ENCODE results near the gene FOXA2. TPM values are rescaled to one million over a fixed set of nuclear protein-coding genes. Genes with fewer than 3 reads are reported as not detected.

FOXA2 gene
- total and polyA plus RNA-seq, 2 of the 13 experiments (the other 11 are each of a cell fraction or from before 2014, with no cell fraction given) = 8.8 to 12.2 TPM

GRCh38 chr20:22533823-22534751 lies 50.3 kb downstream of the FOXA2 start (continued):
- TF ChIP-seq DBP (CRISPR knock-in tag; IDR thresholded peaks at IDR 0.05; ENCODE audit: not compliant biosample characterization) (peak; percentile 96), ZNF674 (CRISPR knock-in tag; IDR thresholded peaks at IDR 0.05; ENCODE audit: low read depth) (no peak), ZSCAN12 (CRISPR knock-in tag; IDR thresholded peaks at IDR 0.05) (peak; percentile 98), ZNF609 (CRISPR knock-in tag; IDR thresholded peaks at IDR 0.05; ENCODE audit: borderline replicate concordance) (peak; percentile 98), ZBTB14 (CRISPR knock-in tag; IDR thresholded peaks at IDR 0.05) (peak; percentile 64; the same call in 1 of the 2 replicates), NR2F2 (IDR thresholded peaks at IDR 0.05; ENCODE audit: borderline replicate concordance, low read depth) (peak; percentile 78; the same call in 1 of the 2 replicates), ZNF773 (CRISPR knock-in tag; IDR thresholded peaks at IDR 0.05; ENCODE audit: borderline replicate concordance) (peak; percentile 84; the same call in 1 of the 2 replicates), HIVEP1 (CRISPR knock-in tag; IDR thresholded peaks at IDR 0.05) (peak; percentile 95; the same call in 1 of the 2 replicates), KLF15 (CRISPR knock-in tag; IDR thresholded peaks at IDR 0.05; ENCODE audit: borderline replicate concordance) (peak; percentile 97), TBX2 (CRISPR knock-in tag; IDR thresholded peaks at IDR 0.05; ENCODE audit: borderline replicate concordance) (peak; percentile 99), IRF9 (CRISPR knock-in tag; IDR thresholded peaks at IDR 0.05; ENCODE audit: borderline replicate concordance) (peak; percentile 97), ETV6 (CRISPR knock-in tag; conservative IDR thresholded peaks at IDR 0.05) (no peak), DRAP1 (CRISPR knock-in tag; IDR thresholded peaks at IDR 0.05) (peak; percentile 84), PHB2 (IDR thresholded peaks at IDR 0.05; ENCODE audit: partially characterized antibody) (no peak), ZKSCAN1 (IDR thresholded peaks at IDR 0.05; ENCODE audit: low read length) (no peak), ZBTB20 (CRISPR knock-in tag; IDR thresholded peaks at IDR 0.05; ENCODE audit: borderline replicate concordance, low read depth) (peak; percentile 98; the same call in 1 of the 2 replicates), FOXO4 (CRISPR knock-in tag; conservative IDR thresholded peaks at IDR 0.05) (peak; percentile 99), ZNF143 (CRISPR knock-in tag; IDR thresholded peaks at IDR 0.05) (peak; percentile 69)
